ENCODE results near the gene SELENOP. TPM values are rescaled to one million over a fixed set of nuclear protein-coding genes. Genes with fewer than 3 reads are reported as not detected.

Gene SELENOP
- total RNA-seq, 1 experiment from 2014 or later, result 153 TPM

DNA sequence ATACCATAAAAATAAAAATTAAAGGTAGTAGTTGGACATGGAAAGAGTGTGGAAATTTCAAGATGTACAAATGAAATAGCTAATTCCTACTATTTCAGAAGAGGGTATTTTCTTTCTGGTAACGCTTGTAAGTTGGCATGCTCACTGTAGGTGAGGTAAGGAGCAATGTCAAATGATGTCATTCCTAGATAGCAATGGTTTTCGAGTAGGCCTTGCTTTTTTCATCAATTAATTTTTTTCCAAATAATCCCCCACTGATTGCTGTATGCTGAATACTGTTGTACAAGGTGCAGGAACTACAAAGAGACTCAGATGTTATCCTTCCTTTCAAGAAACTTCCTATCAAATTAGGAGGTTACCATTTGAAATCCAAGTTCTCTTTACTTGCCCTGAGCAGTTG, 928 bp upstream of the SELENOP start:
- Histone ChIP-seq H3K4me1 (peaks cover 25% of the 10 kb centered on the region), H3K4me3 (ENCODE audit: low read depth, low read length) (no peak overlapping the region), H3K36me3 (ENCODE audit: control insufficient read depth, insufficient read depth, low read length) (no peaks in the 10 kb centered on the region), H3K27me3 (replicated peaks; ENCODE audit: control insufficient read depth, insufficient read depth, low read length) (no peaks in the 10 kb centered on the region), H3K9me3 (no peaks in the 10 kb centered on the region; the same call in 1 of the 2 replicates)
- TF ChIP-seq CTCF (IDR thresholded peaks at IDR 0.05; ENCODE audit: insufficient read depth in 1 of 2, low read depth in 1 of 2, low read length in 1 of 2, severe bottlenecking in 1 of 2, unreplicated experiment in 1 of 2), result no peak
- Mint-ChIP-seq H3K9me3 (ENCODE audit: unreplicated experiment) (no peaks in the 10 kb centered on the region), H3K4me3 (ENCODE audit: unreplicated experiment) (no peak overlapping the region), H3K27ac (ENCODE audit: unreplicated experiment) (peak overlapping the region; percentile 82), H3K36me3 (ENCODE audit: insufficient read depth, unreplicated experiment) (peaks cover 11% of the 10 kb centered on the region), H3K27me3 (ENCODE audit: insufficient read depth, unreplicated experiment) (no peaks in the 10 kb centered on the region), H3K4me1 (ENCODE audit: low read depth, unreplicated experiment) (peaks cover 30% of the 10 kb centered on the region)
- ChIA-PET POLR2A (interaction anchor here (0.6 kb wide), 2 partner anchors 14 to 28 kb away, joined by 3 to 4 read pairs; no protein-coding TSS in a partner anchor), CTCF (interaction anchor here (0.6 to 1.3 kb wide), 2 partner anchors 65 to 77 kb away, joined by 4 to 6 read pairs; no protein-coding TSS in a partner anchor)
- BruUV-seq (replicated peaks), result no TSS peak
- DNase-seq, result no peak
- intact Hi-C loops (cut with micrococcal nuclease; ENCODE audit: unreplicated experiment), result loop anchor here (1.0 to 10.0 kb wide), 3 partner anchors 43 to 202 kb away; no protein-coding TSS in a partner anchor

- Mint-ChIP-seq H3K9me3 (ENCODE audit: unreplicated experiment) (no peaks in the 10 kb centered on the region), H3K27me3 (ENCODE audit: insufficient read depth, unreplicated experiment) (no peaks in the 10 kb centered on the region), H3K4me3 (ENCODE audit: unreplicated experiment) (peak overlapping the region; percentile 75), H3K36me3 (ENCODE audit: insufficient read depth, unreplicated experiment) (peaks cover 18% of the 10 kb centered on the region), H3K27ac (ENCODE audit: unreplicated experiment) (peak overlapping the region; percentile 82), H3K4me1 (ENCODE audit: low read depth, unreplicated experiment) (peaks cover 30% of the 10 kb centered on the region)
- Histone ChIP-seq H3K4me1 (peaks cover 25% of the 10 kb centered on the region), H3K27me3 (replicated peaks; ENCODE audit: control insufficient read depth, insufficient read depth, low read length) (no peaks in the 10 kb centered on the region), H3K36me3 (ENCODE audit: control insufficient read depth, insufficient read depth, low read length) (no peaks in the 10 kb centered on the region), H3K9me3 (no peaks in the 10 kb centered on the region; the same call in 1 of the 2 replicates), H3K4me3 (ENCODE audit: low read depth, low read length) (peak overlapping the region; percentile 45)
- no peak for DNase-seq
- intact Hi-C loops (cut with micrococcal nuclease; ENCODE audit: unreplicated experiment), result loop anchor here (1.0 to 10.0 kb wide), 3 partner anchors 44 to 204 kb away; no protein-coding TSS in a partner anchor
- CTCF ChIA-PET, result interaction anchor here (1.3 to 1.4 kb wide), 2 partner anchors 78 kb away, joined by 3 to 6 read pairs; no protein-coding TSS in a partner anchor
- no peak for TF ChIP-seq CTCF (IDR thresholded peaks at IDR 0.05; ENCODE audit: insufficient read depth in 1 of 2, low read depth in 1 of 2, low read length in 1 of 2, severe bottlenecking in 1 of 2, unreplicated experiment in 1 of 2)
- TSS peak; percentile 89 for BruUV-seq (replicated peaks)
- POLR2A ChIA-PET, result interaction anchor here (0.8 to 1.1 kb wide), 2 partner anchors 67 to 77 kb away, joined by 3 read pairs; no protein-coding TSS in a partner anchor
Measured at GRCh38 chr5:42810834-42811590, 680 bp downstream of the SELENOP start.

DNA sequence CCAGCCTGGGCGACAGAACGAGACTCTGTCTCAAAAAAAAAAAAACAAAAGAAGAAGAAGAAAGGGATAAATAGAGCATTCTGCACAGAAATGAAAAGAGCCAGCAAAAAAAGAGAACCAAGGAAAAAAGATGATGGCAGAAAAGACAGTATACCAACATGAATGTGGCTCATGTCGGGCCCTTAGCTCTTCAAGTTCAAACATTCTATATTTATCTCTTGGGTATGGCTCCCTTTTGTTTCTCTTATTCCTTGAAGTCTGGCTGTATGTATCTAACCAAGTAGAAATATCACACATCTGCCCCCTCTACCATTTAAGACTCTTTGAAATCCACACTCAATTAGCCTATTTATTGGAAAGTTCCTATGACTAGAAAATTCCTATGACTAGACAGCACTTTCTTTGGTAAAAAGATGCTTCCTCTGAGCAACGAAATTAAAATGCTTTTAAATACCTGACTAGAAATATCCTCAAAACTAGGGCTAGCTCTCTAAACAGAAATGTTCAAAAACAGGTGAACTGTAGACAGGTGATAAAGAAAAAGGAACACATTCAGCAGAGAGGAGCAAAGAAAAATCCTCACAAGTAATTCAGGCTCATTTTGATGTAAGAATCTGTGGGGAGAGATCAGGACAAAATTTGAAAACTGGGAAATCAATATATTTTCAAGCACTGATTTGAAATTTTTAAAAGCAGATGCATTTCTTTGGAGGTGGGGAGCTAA, 2.6 kb downstream of the SELENOP start:
- H3K4me1 Mint-ChIP-seq (ENCODE audit: low read depth, unreplicated experiment), result peaks cover 30% of the 10 kb centered on the region
- H3K27me3 Mint-ChIP-seq (ENCODE audit: insufficient read depth, unreplicated experiment), result no peaks in the 10 kb centered on the region
- no peak overlapping the region for H3K27ac Mint-ChIP-seq (ENCODE audit: unreplicated experiment)
- H3K9me3 ChIP-seq, result no peaks in the 10 kb centered on the region; the same call in 1 of the 2 replicates
- no peaks in the 10 kb centered on the region for H3K36me3 ChIP-seq (ENCODE audit: control insufficient read depth, insufficient read depth, low read length)
- DNase-seq, result no peak
- no peak for TF ChIP-seq CTCF (IDR thresholded peaks at IDR 0.05; ENCODE audit: insufficient read depth in 1 of 2, low read depth in 1 of 2, low read length in 1 of 2, severe bottlenecking in 1 of 2, unreplicated experiment in 1 of 2)
- no peaks in the 10 kb centered on the region for H3K9me3 Mint-ChIP-seq (ENCODE audit: unreplicated experiment)
- no TSS peak for BruUV-seq (replicated peaks)
- ChIA-PET CTCF (interaction anchor here (0.6 kb wide), 1 partner anchor 89 kb away, joined by 5 read pairs; no protein-coding TSS in a partner anchor), POLR2A (no interaction called here)
- intact Hi-C loops (cut with micrococcal nuclease; ENCODE audit: unreplicated experiment), result no loop called here
- H3K27me3 ChIP-seq (replicated peaks; ENCODE audit: control insufficient read depth, insufficient read depth, low read length), result no peaks in the 10 kb centered on the region
- peak overlapping the region; percentile 54 for H3K4me3 Mint-ChIP-seq (ENCODE audit: unreplicated experiment)
- H3K4me1 ChIP-seq, result peaks cover 25% of the 10 kb centered on the region
- H3K36me3 Mint-ChIP-seq (ENCODE audit: insufficient read depth, unreplicated experiment), result peaks cover 25% of the 10 kb centered on the region
- 0 out of 2 replicates have a peak overlapping the region, but pooled peaks have one; percentile 5 for H3K4me3 ChIP-seq (ENCODE audit: low read depth, low read length)
